Endothelial cell of umbilical vein (primary cell): ENCODE measurements around the gene FOXO1. TPM values are rescaled to one million over a fixed set of nuclear protein-coding genes. Genes with fewer than 3 reads are reported as not detected.

Experiments
- BruUV-seq: library from RNA; stranded (reverse); fragments of 400-500 nt; replicated peaks from 2 replicates; lab custom pipeline; 2021; lab: Mats Ljungman, UMichigan
- CTCF ChIA-PET: fragments of 300-600, 350-600 bp; sonication (Branson Sonifier 250); formaldehyde crosslinking; loops from one replicate; lab custom pipeline; 2021; ENCODE audit warnings: antibody characterized with exemption, inconsistent platforms; lab: Charles Lee
- POLR2A ChIA-PET: fragments of 300-600, 350-600 bp; sonication (Branson Sonifier 250); formaldehyde crosslinking; loops from one replicate; lab custom pipeline; 2021; ENCODE audit warnings: antibody characterized with exemption, inconsistent platforms; lab: Charles Lee
- DNase-seq: peaks from one replicate; pipeline ENCODE4 v3.0.0-alpha.2; 2011; ENCODE audit warnings: low read depth, low spot score
- FAIRE-seq: peaks from 2 replicates; lab custom pipeline; 2011; peaks lifted over from hg19 to GRCh38; lab: Jason Lieb, UNC
- H2AFZ ChIP-seq: 2 replicates; pipeline ENCODE4 v1.6.0; 2012; ENCODE audit warnings: low read depth, low read length, control low read depth, inconsistent platforms
- H3K27ac ChIP-seq: 2 replicates; pipeline ENCODE4 v1.5.1; 2011; ENCODE audit warnings: low read depth, mild to moderate bottlenecking, control low read depth, low read length, moderate library complexity; ENCODE audit not compliant: insufficient read depth
- H3K27me3 ChIP-seq, 2 experiments: 2 replicates each; pipeline versions ENCODE4 v1.6.0 to v1.6.1; 2011; ENCODE audit warnings: low read length in 2 of 2, mixed read lengths in 1 of 2; ENCODE audit not compliant: control insufficient read depth in 2 of 2, insufficient read depth in 2 of 2
- H3K36me3 ChIP-seq, 2 experiments: 2 replicates in 1 of 2; 3 replicates in 1 of 2; pipeline ENCODE4 v1.5.1; 2011; ENCODE audit warnings: low read length in 2 of 2, mild to moderate bottlenecking in 1 of 2, moderate library complexity in 1 of 2; ENCODE audit not compliant: control insufficient read depth in 2 of 2, insufficient read depth in 2 of 2; ENCODE audit errors: extremely low read depth in 1 of 2
- H3K4me1 ChIP-seq: 3 replicates; pipeline ENCODE4 v1.5.1; 2011; ENCODE audit warnings: mild to moderate bottlenecking, low read length; ENCODE audit not compliant: control insufficient read depth, insufficient read depth; ENCODE audit errors: extremely low read depth
- H3K4me2 ChIP-seq: 2 replicates; pipeline ENCODE4 v1.6.1; 2011; ENCODE audit warnings: low read length, control low read depth, mixed read lengths; ENCODE audit not compliant: insufficient read depth
- H3K4me3 ChIP-seq, 3 experiments: fragments of 200-600 bp in 1 of 3; sonication (generic), shearing (Covaris generic) in 1 of 3; replicated peaks in 1 of 3; 2 replicates each; pipeline ENCODE4 v1.5.1; 2011 to 2016; ENCODE audit warnings: control low read depth in 3 of 3, low read length in 3 of 3, mild to moderate bottlenecking in 2 of 3, inconsistent platforms in 1 of 3, low read depth in 1 of 3, moderate library complexity in 1 of 3; ENCODE audit not compliant: insufficient read depth in 1 of 3
- H3K79me2 ChIP-seq: 2 replicates; pipeline ENCODE4 v1.6.0; 2012; ENCODE audit warnings: low read length, inconsistent platforms; ENCODE audit not compliant: control insufficient read depth, insufficient read depth
- H3K9ac ChIP-seq: replicated peaks from 2 replicates; pipeline ENCODE3; 2011; ENCODE audit warnings: low read length, control low read depth; ENCODE audit not compliant: insufficient read depth; ENCODE audit errors: extremely low read depth
- H3K9me1 ChIP-seq: replicated peaks from 3 replicates; pipeline ENCODE4 v1.6.0; 2011; ENCODE audit warnings: mild to moderate bottlenecking, low read length; ENCODE audit not compliant: control insufficient read depth, insufficient read depth; ENCODE audit errors: extremely low read depth
- H3K9me3 ChIP-seq: replicated peaks from 2 replicates; pipeline ENCODE4 v1.5.1; 2012; ENCODE audit warnings: low read length, inconsistent platforms; ENCODE audit not compliant: control insufficient read depth, insufficient read depth
- H4K20me1 ChIP-seq: replicated peaks from 2 replicates; pipeline ENCODE3; 2011; ENCODE audit warnings: mild to moderate bottlenecking, low read length; ENCODE audit not compliant: control insufficient read depth, insufficient read depth; ENCODE audit errors: extremely low read depth
- EZH2 ChIP-seq: IDR thresholded peaks from 2 replicates; pipeline ENCODE4 v1.6.1; 2012; ENCODE audit warnings: borderline replicate concordance, low read depth, mild to moderate bottlenecking, moderate library complexity, low read length, inconsistent platforms; ENCODE audit not compliant: severe bottlenecking
- FOS ChIP-seq: IDR thresholded peaks from 2 replicates; pipeline ENCODE4 v1.6.1; 2011; ENCODE audit warnings: mild to moderate bottlenecking, low read length, moderate library complexity, borderline replicate concordance; ENCODE audit not compliant: insufficient read depth
- GATA2 ChIP-seq: IDR thresholded peaks from 2 replicates; pipeline ENCODE4 v1.7.0; 2011; ENCODE audit warnings: low read depth, mild to moderate bottlenecking, moderate library complexity, mixed read lengths, low read length; ENCODE audit not compliant: insufficient read length, insufficient read depth
- JUN ChIP-seq: IDR thresholded peaks from 2 replicates; pipeline ENCODE4 v1.6.1; 2011; ENCODE audit warnings: borderline replicate concordance, low read depth; ENCODE audit not compliant: insufficient read length, insufficient read depth
- MYC ChIP-seq: IDR thresholded peaks from one replicate; pipeline ENCODE4 v1.6.1; 2011; ENCODE audit warnings: mild to moderate bottlenecking, low read depth, low read length
- POLR2A ChIP-seq: IDR thresholded peaks from 2 replicates; pipeline ENCODE4 v1.6.1; 2012; ENCODE audit warnings: low read depth, mild to moderate bottlenecking, control low read depth, low read length
- POLR2AphosphoS5 ChIP-seq: IDR thresholded peaks from 2 replicates; pipeline ENCODE4 v1.6.1; 2012; ENCODE audit warnings: low read depth, mild to moderate bottlenecking, control low read depth, low read length, moderate library complexity; ENCODE audit not compliant: insufficient read depth
- dilution Hi-C: fragments of 300-500 bp; cut with MboI; formaldehyde crosslinking; loops from one replicate; pipeline ENCODE4 v1.15.0; 2019; ENCODE audit warnings: low sequenced_read_pairs; ENCODE audit not compliant: extremely low pct_ligation_motif_present
- intact Hi-C: fragments of 100-400 bp; cut with micrococcal nuclease; formaldehyde crosslinking; loops from one replicate; pipeline ENCODE4 v1.10.0; 2022
- polyA plus RNA-seq, 4 experiments: library from polyadenylated mRNA; depleted of rRNA in 3 of 4; stranded (reverse) in 3 of 4; unstranded in 1 of 4; fragments of >200 nt; gene quantifications; 2 replicates each; pipeline versions ENCODE4 v1.2.1 to v1.2.3, GENCODE V29; 2011 to 2012; ENCODE audit warnings: missing spikeins in 1 of 4
- total RNA-seq: library from RNA; stranded (reverse); gene quantifications from 2 replicates; pipeline ENCODE4 v1.2.3, GENCODE V29; 2021
- TF ChIP-seq, protein P1 (sequence below): IDR thresholded peaks from 2 replicates; pipeline ENCODE4 v1.6.1; 2011; ENCODE audit not compliant: insufficient read depth, insufficient read length
- TF ChIP-seq, protein P2 (sequence below), 2 donors: IDR thresholded peaks; 1 replicate in 1 of 2; 2 replicates in 1 of 2; pipeline ENCODE4 v1.5.1; 2011; ENCODE audit warnings: low read length in 2 of 2, mild to moderate bottlenecking in 2 of 2, moderate library complexity in 2 of 2, control low read depth in 1 of 2, inconsistent platforms in 1 of 2, low read depth in 1 of 2; ENCODE audit not compliant: insufficient read depth in 1 of 2; ENCODE audit errors: extremely low read depth in 1 of 2

The FOXO1 gene
- total and polyA plus RNA-seq, 2 donors (not counting 3 experiments of a cell fraction or from before 2014, with no cell fraction given) = 44.7 to 48.5 TPM

DNA sequence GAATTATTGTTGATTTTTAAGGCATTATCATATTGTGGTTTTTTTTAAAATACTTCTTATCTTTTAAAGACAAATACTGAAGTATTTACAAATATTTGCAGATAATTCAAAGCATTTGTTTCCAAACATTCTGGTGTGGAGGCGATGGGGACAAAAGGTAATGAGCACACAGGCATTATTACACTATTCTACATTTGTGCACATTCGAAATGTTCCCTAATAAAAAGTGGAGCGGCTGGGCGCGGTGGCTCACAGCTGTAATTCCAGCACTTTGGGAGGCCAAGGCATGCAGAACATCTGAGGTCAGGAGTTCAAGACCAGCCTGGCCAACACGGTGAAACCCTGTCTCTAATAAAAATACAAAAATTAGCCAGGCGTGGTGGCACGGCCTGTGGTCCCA, 133.4 kb downstream of the FOXO1 start:
- Histone ChIP-seq H3K9me3 (no peaks in the 10 kb centered on the region), H3K79me2 (no peaks in the 10 kb centered on the region), H4K20me1 (no peaks in the 10 kb centered on the region), H3K4me3 (no peak overlapping the region), H3K9ac (no peak overlapping the region), H3K4me1 (no peaks in the 10 kb centered on the region), H3K27me3 (no peaks in the 10 kb centered on the region), H3K36me3 (no peaks in the 10 kb centered on the region), H2AFZ (no peak overlapping the region), H3K27ac (no peak overlapping the region), H3K4me2 (no peak overlapping the region), H3K9me1 (no peaks in the 10 kb centered on the region)
- DNase-seq = no peak
- POLR2A ChIA-PET = no interaction called here
- dilution Hi-C loops = no loop called here
- no TSS peak for BruUV-seq
- intact Hi-C loops = no loop called here
- TF ChIP-seq GATA2 = no peak
- TF ChIP-seq, protein P1, sequence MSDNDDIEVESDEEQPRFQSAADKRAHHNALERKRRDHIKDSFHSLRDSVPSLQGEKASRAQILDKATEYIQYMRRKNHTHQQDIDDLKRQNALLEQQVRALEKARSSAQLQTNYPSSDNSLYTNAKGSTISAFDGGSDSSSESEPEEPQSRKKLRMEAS = no peak
- TF ChIP-seq EZH2 = no peak
- TF ChIP-seq MYC = no peak
- TF ChIP-seq, protein P2, sequence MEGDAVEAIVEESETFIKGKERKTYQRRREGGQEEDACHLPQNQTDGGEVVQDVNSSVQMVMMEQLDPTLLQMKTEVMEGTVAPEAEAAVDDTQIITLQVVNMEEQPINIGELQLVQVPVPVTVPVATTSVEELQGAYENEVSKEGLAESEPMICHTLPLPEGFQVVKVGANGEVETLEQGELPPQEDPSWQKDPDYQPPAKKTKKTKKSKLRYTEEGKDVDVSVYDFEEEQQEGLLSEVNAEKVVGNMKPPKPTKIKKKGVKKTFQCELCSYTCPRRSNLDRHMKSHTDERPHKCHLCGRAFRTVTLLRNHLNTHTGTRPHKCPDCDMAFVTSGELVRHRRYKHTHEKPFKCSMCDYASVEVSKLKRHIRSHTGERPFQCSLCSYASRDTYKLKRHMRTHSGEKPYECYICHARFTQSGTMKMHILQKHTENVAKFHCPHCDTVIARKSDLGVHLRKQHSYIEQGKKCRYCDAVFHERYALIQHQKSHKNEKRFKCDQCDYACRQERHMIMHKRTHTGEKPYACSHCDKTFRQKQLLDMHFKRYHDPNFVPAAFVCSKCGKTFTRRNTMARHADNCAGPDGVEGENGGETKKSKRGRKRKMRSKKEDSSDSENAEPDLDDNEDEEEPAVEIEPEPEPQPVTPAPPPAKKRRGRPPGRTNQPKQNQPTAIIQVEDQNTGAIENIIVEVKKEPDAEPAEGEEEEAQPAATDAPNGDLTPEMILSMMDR (IDR thresholded peaks at IDR 0.05; ENCODE audit: extremely low read depth in 1 of 2, insufficient read depth in 1 of 2, low read depth in 1 of 2, low read length in 2 of 2) = no peak
- TF ChIP-seq POLR2A = no peak
- TF ChIP-seq FOS = no peak
- no peak for TF ChIP-seq JUN
- no peak for TF ChIP-seq POLR2AphosphoS5
- no peak for FAIRE-seq
- CTCF ChIA-PET = interaction anchor here (0.6 to 1.6 kb wide), 3 partner anchors 15 to 98 kb away, joined by 3 to 5 read pairs (median 3); no protein-coding TSS in a partner anchor
